Kidney tubule cell (primary cell): ENCODE data around the gene SLC13A3.

Source experiments
- DNase-seq: peaks from one replicate; pipeline ENCODE4 v3.0.0-alpha.2; 2018; ENCODE audit warnings: low spot score

SLC13A3 gene

DNA sequence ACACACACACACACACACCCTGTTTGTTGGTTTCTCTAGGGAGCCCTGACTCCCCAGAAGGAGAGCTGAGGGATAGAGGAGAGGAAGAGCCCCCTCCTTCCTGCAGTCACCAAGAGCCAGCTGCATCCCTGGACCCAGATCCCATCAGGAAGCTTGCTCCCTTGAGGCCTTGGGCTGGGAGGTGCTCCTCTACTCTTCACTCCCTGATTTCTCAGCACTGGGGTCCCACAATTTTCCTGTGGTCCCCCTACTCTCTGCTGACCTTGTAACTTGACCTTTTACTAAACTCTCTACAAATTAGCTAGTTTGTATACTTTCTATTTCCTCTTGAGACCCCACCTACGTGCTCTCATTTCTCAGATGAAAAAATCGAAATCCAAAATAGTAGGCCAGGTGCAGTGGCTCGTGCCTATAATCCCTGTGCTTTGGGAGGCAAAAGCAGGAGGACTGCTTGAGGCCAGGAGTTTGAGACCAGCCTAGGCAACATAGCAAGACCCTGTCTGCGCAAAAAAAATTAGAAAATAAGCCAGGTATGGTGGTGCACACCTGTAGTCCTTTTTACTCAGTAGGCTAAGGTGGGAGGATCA is 95.8 kb downstream of the SLC13A3 start:
- DNase-seq = no peak

DNA sequence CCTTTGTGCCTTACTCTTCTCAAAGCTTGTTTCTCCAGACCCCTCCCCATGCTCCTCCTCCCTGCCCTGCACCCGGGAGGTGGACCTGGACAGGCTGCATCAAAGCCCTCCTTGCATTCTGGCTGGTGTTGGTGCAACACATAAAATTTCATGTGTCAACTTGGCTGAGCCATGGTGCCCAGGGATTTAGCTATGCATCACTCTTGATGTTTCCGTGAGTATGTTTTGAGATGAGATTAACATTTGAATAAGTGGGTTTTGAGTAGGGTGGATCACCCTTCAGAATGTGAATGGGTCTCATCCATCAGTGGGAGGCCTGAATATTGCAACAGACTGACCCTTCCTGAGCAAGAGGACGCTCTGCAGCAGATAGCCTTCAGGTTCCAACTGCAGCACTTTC is 96.4 kb downstream of the SLC13A3 start:
- no peak for DNase-seq

DNA sequence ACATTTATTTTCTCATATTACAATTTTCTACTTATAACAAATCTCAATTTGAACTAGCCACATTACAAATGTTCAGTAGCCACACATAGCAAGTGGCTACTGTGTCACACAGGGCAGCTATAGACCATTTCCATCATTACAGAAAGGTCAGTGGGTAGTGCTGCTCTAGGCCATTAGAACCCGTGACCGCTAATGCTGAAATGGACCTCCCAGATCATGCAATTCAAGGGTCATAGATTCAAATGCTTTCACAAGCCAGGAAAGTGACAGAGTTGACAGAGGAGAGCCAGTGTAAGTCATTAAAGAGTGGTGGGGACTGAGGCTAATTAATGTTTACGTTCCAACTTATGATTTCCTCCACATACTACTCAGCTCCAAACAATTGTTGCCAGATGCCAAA is 97.3 kb downstream of the SLC13A3 start:
- DNase-seq = no peak

DNA sequence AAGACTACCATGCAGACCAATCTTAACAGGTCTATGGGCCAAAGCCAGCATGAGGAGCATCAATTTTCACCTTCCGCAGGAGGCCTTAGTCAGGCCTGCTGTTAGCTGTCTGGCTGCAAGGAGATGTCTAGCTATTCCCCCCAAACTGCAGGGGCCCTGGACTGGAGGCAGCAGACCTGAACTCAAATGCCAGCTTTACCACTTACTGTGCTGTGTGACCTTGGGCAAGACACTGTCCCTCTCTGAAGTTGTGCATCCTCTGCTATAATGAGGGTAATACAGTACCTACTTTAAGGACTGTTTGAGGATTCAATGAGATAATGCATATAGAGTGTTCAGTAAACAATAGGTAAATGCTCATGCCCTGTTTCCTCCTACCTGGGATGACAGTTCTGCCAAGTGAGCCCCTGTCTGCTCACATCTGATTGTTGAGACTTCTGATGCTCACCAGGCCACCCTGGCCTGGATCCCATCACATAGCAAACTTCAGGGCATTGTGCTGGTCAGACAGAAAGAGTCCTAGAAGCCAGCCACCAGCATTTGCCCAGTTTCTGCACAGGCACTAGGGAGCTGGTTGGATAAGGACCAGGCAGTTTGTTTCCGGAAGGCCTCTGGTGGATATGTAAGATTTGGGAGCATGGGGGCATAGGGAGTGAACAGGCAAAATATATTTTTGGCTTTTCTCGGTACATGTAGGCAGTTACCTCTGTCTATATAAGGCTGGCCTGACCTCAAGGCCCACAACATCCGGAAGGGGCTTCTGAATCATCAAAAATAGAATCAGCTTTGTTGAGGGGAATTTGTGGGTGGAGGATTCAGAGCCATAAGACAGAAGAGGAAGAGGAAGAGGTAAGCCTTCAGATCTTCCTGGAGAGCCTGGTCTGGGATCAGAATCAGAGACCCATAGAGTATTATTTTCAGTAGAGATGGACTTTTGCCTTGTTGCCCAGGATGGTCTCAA is 98.5 kb downstream of the SLC13A3 start:
- DNase-seq = no peak

DNA sequence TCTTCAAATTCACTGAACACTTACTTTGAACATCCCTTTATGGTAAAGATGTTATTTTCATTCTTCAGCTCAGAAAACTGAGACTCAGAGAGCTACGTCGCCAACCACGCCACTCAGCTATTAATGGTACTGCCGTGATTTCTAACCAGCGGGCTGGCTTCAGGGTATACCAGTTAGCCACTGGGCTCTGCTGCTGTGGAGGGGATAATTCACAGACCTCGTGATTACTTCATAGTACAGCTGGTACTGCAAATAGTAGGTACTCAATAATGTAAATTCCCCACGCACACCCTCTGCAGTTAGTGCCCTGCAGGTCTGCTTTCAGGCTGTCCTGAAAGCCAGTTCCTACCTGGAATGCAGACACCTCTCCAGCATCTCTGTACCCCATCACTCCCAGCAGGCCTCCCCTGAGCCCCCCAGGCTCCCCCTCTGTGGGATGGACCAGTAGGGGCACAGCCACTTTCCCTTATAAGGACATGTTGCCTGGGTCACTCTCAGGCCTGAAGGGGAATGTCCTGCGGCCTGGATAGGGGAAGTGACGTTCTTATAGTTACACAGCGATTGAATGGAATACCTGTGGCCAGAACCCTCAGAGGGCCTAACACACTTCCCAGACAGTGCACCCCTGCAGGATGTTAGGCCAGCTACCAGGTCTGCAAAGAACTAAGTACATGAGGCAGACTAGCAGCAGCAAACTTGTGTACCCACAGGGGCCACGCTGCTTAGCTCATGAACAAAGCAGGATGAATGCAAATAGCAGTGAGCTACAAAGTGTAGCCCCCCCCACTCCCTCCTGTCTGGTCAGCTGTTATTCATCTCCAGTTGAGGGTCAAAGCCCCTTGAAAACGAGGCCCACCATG is 99.5 kb downstream of the SLC13A3 start:
- no peak for DNase-seq

DNA sequence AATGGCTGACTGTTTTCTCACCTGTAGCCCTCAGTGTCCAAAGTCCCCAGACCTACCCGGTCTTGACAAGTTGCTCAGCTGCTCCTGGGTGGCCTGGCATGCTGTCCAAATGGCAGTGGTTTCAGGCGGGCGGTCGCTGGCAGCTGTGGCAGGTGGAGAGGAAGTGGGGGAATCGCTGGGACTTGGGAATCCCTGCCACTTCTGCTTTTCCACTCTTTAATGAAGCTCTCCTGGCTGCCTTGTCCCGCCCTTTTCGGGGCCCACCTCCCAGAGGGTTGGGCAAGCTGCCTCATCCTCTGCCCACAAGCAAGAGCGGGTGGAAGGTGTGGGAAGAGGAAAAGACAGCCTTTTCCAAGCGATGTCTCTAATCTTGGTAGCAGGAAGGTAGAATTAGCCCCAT is 100.8 kb downstream of the SLC13A3 start, which contains the start of gene OCSTAMP:
Gene OCSTAMP (minus strand): TSS at position 194 of the 400 bp plus-strand sequence. CDS start 94 bp downstream, at position 100.
- no peak for DNase-seq

DNA sequence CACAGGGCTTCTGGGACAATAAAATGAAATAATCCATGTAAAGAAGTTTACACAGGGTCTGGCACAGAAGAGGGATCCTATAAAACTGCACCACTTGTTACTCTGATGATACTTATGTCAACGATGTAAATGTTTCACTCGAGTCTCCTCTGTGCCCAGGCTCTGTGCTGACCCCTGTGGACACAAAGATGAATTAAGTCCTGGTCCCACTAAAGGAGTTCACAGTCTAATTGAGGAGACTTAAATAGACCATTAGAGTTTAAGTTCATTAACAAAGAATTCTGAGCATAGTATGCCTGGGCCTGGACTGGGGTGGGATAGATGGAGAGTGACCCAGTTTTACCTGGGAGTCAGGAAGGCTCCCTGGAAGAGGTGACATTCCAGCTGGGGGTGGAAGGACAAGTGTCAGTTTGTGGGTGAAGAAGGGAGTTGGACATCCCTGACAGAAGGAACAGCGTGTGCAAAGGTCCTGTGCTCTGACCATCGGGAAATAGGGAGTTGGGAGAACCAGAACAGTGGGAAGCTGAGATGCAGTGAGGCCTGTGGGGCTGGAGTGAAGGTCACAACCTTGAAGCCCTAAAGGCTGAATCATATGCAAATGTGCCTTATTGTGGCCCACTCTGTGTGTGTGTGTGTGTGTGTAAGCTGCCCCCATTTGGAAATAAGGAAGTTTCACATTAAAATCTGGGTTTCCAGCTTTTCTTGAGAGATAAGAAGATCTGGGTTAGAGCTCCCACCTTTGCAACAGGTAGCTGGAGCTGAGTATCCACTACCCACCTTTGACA is 101.9 kb downstream of the SLC13A3 start:
- no peak for DNase-seq

DNA sequence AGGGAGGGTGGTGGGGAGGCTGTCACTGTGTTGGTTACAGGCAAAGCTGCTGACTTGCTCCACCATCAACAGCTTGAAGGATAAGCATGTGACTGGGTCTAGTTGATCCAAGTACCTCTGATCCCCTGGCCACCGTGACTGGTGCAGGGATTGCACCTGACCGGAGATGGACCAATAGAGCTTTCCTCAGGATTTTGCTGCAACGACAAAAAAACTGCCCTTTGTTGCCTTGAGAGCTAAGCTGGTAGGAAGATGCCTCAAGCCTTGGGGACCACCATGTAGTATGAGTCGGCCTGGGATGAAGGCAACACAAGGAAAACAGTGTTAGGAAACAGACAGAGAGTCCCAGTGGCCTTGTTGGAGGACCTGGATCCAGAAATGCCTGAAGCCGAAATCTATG is 102.6 kb downstream of the SLC13A3 start:
- DNase-seq = no peak

DNA sequence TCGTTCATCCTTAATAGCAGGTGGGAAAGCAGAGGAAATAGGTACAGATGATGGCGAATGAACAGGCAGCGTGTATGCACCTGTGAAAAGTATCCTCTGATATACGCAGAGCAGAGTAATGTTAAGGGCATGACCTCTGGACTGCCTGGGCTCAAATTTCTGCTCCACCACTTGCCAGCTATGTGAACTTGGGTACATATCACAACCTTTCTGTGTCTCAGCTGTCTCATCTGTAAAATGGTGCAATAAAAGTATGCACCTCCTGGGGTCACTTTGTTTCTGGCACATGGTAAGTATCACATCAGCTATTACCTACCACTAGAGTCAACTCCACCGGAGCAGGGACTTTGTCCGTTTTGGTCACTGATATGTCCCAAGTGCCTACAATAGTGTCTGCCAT is 103.3 kb downstream of the SLC13A3 start:
- DNase-seq = no peak

DNA sequence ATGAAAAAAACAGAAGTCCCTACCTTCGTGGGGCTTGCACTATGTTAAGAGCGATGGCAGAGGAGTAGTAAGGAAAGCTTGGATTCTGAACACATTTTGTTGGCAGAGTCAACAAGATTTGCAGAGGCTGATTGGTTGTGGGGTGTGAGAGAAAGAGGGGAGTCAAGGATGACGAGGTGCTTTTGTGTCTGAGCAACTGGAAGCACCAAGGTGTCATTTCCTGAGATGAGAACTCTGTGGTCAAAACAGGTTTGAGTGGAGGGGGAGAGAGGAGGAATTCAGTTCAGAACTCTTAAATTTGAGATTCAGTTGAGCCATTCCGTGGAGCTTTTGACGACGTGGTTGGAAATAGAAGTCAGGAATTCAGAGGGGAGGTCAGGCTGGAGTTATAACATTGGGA is 104.3 kb downstream of the SLC13A3 start:
- no peak for DNase-seq

DNA sequence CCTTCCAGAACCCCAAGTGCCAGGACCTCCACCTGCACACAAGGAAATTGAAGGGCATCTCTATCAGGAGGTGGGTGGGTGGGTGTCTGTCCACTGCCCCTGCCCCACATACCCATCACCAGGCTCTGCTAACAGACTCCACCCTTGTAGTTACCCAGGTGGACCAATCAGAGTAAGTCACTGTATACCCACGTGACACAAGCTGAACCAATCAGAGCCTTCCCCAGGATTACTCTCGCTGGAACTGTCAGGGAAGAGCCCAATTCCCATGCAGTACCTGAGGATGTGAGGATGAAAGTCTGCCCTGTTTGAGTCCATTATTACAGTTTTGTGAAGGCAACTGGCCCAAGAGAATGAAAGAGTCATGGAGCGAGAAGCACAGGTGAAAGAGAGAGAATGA is 105.0 kb downstream of the SLC13A3 start:
- no peak for DNase-seq

DNA sequence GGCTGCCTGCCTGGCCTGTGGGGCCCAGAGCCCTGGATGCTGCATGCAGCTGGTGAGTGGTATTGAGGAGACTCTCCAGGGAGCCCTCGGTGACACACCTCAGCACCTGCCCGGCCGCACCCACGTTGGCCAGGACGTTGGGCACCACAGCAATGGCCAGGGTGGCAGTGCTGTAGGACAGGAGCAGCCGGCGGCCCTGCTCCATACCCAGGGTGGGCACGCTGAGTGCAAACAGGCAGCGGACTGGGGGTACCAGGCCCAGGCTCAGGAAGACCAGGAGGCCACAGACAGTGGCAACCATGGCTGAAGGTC is 105.5 kb downstream of the SLC13A3 start:
- no peak for DNase-seq

DNA sequence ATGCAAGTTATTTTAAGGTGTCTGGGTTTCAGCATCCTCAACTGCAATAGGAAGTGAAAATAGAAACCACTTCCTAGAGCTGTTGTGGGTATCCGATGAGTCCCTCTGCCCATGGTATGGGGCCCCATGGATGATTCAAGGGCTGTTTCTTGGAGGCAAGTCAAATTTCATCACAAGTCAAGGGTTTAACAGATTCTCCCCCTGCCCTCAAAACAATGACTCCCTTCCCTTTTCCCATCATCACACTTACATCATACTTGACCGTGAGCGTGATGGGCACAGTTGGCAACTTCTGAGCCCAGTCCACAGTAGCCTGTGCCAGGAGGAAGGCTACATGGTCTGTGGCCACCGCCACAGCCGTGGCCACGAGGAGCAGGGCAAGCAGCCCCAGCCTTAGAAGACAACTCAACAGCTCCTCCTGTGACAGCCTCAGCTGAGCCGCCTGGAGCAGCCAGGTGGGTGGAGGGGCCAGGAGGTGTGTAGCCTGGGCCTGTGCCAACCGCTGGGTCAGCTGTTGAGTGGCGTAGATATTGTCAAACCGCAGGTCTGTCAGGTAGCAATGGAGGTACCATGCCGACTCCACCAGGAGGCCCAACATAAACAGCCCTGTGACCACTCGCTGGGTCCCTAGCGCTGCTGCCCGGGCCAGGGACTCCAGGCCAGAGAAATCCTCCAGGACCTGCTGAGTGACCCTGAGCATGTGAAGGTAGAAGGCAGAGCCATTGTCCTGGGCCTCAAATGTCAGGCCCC is 106.0 kb downstream of the SLC13A3 start:
- peak; percentile 23 for DNase-seq

DNA sequence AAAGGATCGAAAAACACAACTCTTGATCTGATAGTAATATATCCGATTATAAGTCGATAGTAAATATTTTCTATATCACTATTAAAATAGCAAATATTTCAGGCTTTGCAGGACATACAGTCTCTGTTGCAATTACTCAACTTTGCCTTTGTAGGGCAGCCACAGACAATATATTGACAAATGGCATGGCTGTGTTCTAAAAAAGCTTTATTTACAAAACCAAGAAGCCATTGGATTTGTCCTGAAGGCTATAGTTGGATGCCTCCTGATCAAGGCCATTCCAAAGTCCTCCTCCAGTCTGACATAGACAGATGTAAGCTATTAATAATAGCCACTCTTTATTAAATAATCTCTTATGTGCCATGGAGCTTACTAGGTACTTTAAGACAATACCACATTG is 106.7 kb downstream of the SLC13A3 start:
- no peak for DNase-seq

DNA sequence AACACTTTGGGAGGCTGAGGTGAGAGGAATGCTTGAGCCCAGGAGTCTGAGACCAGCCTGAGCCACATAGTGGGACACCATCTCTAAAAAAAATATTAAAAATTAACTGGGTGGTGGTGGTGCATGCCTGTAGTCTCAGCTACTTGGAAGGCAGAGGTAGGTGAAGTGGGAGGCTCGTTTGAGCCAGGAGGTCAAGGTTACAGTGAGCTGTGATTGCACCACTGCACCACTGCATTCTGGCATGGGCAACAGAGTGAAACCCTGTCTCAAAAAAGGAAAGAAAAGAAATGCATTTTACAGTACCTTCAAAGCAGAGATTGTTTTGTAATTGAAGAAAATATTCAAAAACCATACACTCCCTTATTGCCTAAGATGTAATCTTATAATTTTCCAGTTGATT is 107.3 kb downstream of the SLC13A3 start:
- no peak for DNase-seq

DNA sequence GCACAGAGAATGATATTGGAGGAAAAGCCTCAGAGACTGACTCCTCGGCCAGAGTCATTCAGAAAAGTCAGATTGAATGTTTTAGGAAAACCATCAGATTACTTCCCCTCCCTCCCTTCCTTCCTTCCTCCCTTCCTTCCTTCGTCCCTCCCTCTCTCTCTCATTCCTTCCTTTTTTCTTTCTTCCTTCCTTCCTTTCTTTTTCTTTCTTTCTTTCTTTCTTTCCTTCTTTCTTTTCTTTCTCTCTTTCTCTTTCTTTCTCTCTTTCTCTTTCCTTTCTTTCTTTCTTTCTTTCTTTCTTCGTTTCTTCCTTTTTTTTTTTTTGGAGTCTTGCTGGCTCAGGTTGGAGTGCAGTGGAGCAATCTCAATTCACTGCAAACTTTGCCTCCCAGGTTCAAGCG is 108.2 kb downstream of the SLC13A3 start:
- no peak for DNase-seq

DNA sequence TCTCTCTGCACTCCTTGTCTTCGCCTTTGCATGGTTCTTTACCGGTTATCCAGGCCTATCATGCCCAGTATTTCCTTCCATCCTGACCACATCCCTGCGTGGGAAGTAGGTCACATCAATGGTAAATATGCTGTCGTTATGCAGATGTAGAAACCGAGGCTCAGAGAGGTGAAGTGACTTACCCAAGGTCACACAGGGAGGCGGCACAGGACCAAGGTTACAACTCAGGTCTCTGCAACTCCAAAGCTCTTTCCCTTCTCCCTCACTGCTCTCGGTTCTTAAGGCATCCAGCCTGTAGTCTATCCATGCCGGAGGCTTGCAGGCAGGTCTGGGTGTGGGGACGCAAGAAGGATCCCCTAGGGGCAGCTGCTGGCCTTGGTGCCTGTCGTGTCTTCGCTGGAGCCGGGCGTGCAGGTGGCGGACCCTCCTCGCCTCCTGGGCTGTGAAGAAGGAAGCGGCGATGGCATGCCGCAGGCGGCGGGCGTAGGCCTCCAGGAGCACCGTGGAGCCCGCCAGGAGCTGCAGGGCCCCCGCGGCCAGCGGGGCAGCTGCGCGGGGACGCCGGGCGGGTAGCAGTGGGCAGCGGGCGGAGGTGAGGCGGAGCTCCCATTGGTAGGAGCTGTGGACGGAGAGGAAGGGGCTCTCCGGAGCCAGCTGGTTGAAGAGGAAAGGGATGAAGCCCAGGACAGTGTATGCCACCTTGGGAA is 109.9 kb downstream of the SLC13A3 start:
- DNase-seq = no peak

DNA sequence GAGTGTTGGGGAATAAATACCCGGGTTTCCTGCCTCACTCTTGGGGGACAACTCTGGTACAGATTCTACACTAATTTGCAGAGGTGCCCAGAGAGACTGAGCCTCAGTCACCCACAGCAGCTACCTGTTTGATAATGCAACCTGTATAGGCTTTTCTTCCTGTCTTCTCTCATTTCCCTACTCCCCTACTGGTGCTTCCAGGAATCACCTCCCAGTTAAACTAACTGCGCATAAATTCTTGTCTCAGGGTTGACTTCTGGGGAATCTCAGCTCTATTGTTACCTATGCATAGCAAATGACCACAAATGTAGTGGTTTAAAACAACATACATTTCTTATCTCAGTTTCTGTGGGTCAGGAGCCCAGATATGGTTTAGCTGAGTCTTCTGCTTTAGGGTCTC is 112.1 kb downstream of the SLC13A3 start:
- DNase-seq = no peak

DNA sequence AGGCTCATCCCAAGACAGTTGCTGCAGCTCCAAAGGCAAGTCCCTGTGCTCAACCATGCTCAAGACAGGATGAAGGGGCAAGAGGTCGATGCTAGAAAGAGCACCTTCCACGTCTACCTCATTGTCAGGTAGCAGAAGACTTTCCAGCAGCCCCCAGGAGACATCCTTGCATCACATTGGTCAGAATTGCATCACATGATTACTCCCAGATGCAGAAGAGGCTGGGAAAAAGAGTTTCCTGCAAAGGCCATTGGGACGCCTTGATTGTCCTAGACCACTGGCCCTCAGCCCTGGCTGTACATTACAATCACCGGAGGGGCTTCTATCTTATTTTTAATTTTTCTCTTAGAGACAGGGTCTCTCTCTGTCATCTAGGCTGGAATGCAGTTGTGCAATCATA is 120.6 kb downstream of the SLC13A3 start:
- no peak for DNase-seq

DNA sequence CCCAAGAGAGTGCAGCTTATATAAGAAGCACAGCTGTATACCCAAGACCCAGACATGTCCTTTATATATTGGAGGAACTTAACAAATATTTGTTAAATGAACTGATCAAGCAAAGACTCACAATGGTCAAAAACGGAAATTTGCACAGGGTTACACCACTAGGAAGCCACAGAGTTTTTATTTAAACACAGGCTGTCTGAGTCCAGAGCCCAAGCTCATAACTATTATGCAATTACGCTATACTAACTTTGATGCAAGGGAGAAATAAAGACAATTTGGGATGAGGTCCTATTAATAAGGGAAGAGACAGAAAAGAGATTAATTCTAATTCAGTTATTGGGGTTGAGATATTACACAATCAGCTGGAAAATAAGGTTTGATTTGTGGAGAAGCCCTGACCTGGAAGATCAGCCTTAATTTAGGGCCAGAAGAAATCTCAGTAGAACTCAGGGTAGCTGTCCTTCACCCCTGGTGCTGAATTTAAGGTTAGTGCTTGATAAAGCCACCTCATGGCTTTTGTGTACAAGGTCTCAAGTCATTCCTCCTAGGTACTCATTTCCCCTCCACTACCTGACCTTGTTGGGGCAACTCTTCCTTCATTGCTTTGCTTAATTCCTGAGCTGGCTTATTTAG is 127.4 kb downstream of the SLC13A3 start:
- DNase-seq = no peak
